ENCODE measurements around the gene DARS1.

DARS1 gene

GRCh38 chr2:136022396-136023146, 37.1 kb upstream of the DARS1 start:
- no peak overlapping the region for H3K4me3 ChIP-seq (ENCODE audit: insufficient read depth, low read length, poor library complexity, severe bottlenecking)
- no peak for TF ChIP-seq EZH2phosphoT487 (conservative IDR thresholded peaks at IDR 0.05; ENCODE audit: low read length)
- TF ChIP-seq CTCF (IDR thresholded peaks at IDR 0.05; ENCODE audit: insufficient read depth, low read length, poor library complexity, severe bottlenecking), result no peak
- no peaks in the 10 kb centered on the region for H3K36me3 ChIP-seq (ENCODE audit: low read length)
- no peaks in the 10 kb centered on the region for H4K20me1 ChIP-seq (ENCODE audit: low read depth, low read length)
- no peaks in the 10 kb centered on the region for H3K9me3 ChIP-seq (ENCODE audit: insufficient read depth, low read length)
- H3K4me2 ChIP-seq (ENCODE audit: low read depth, low read length, poor library complexity, severe bottlenecking), result no peak overlapping the region
- H3K79me2 ChIP-seq (ENCODE audit: insufficient read depth, low read length), result no peaks in the 10 kb centered on the region
- no peak overlapping the region for H3K9ac ChIP-seq (ENCODE audit: low read length)
- no peak overlapping the region for H2AFZ ChIP-seq (ENCODE audit: low read depth, low read length, severe bottlenecking)
- H3K27ac ChIP-seq (ENCODE audit: low read depth, low read length), result no peak overlapping the region
- H3K27me3 ChIP-seq (ENCODE audit: low read length), result no peaks in the 10 kb centered on the region
- no peaks in the 10 kb centered on the region for H3K9me2 ChIP-seq (replicated peaks; ENCODE audit: insufficient read depth, low read length)
- H3F3A ChIP-seq (ENCODE audit: insufficient read depth), result no peaks in the 10 kb centered on the region

GRCh38 chr2:136021976-136022375, 36.5 kb upstream of the DARS1 start:
- H3K27me3 ChIP-seq (ENCODE audit: low read length), result no peaks in the 10 kb centered on the region
- no peaks in the 10 kb centered on the region for H3K9me2 ChIP-seq (replicated peaks; ENCODE audit: insufficient read depth, low read length)
- H3K4me3 ChIP-seq (ENCODE audit: insufficient read depth, low read length, poor library complexity, severe bottlenecking), result no peak overlapping the region
- no peak overlapping the region for H2AFZ ChIP-seq (ENCODE audit: low read depth, low read length, severe bottlenecking)
- H3K27ac ChIP-seq (ENCODE audit: low read depth, low read length), result no peak overlapping the region
- H3K79me2 ChIP-seq (ENCODE audit: insufficient read depth, low read length), result no peaks in the 10 kb centered on the region
- no peaks in the 10 kb centered on the region for H4K20me1 ChIP-seq (ENCODE audit: low read depth, low read length)
- H3F3A ChIP-seq (ENCODE audit: insufficient read depth), result no peaks in the 10 kb centered on the region
- TF ChIP-seq EZH2phosphoT487 (conservative IDR thresholded peaks at IDR 0.05; ENCODE audit: low read length) (no peak), CTCF (IDR thresholded peaks at IDR 0.05; ENCODE audit: insufficient read depth, low read length, poor library complexity, severe bottlenecking) (no peak)
- no peak overlapping the region for H3K9ac ChIP-seq (ENCODE audit: low read length)
- H3K36me3 ChIP-seq (ENCODE audit: low read length), result no peaks in the 10 kb centered on the region
- H3K9me3 ChIP-seq (ENCODE audit: insufficient read depth, low read length), result no peaks in the 10 kb centered on the region
- no peak overlapping the region for H3K4me2 ChIP-seq (ENCODE audit: low read depth, low read length, poor library complexity, severe bottlenecking)

GRCh38 chr2:136021406-136021805, 36.0 kb upstream of the DARS1 start:
- Histone ChIP-seq H4K20me1 (ENCODE audit: low read depth, low read length) (no peaks in the 10 kb centered on the region), H2AFZ (ENCODE audit: low read depth, low read length, severe bottlenecking) (no peak overlapping the region), H3K36me3 (ENCODE audit: low read length) (no peaks in the 10 kb centered on the region), H3K27ac (ENCODE audit: low read depth, low read length) (no peak overlapping the region), H3F3A (ENCODE audit: insufficient read depth) (no peaks in the 10 kb centered on the region), H3K9me3 (ENCODE audit: insufficient read depth, low read length) (no peaks in the 10 kb centered on the region), H3K4me3 (ENCODE audit: insufficient read depth, low read length, poor library complexity, severe bottlenecking) (no peak overlapping the region), H3K27me3 (ENCODE audit: low read length) (no peaks in the 10 kb centered on the region), H3K79me2 (ENCODE audit: insufficient read depth, low read length) (no peaks in the 10 kb centered on the region), H3K4me2 (ENCODE audit: low read depth, low read length, poor library complexity, severe bottlenecking) (no peak overlapping the region), H3K9me2 (replicated peaks; ENCODE audit: insufficient read depth, low read length) (no peaks in the 10 kb centered on the region), H3K9ac (ENCODE audit: low read length) (no peak overlapping the region)
- no peak for TF ChIP-seq EZH2phosphoT487 (conservative IDR thresholded peaks at IDR 0.05; ENCODE audit: low read length)
- TF ChIP-seq CTCF (IDR thresholded peaks at IDR 0.05; ENCODE audit: insufficient read depth, low read length, poor library complexity, severe bottlenecking), result no peak

Data from SU-DHL-6 (cell line).